HCT116 (cell line): ENCODE results near the gene PNMA8C. TPM values are rescaled to one million over a fixed set of nuclear protein-coding genes. Genes with fewer than 3 reads are reported as not detected.

Experiments
- ATAC-seq: fragments of 200-7000 bp; cut with Tn5 transposase; 2 replicates; pipeline ENCODE4 v1.9.1; 2020; ENCODE audit warnings: mild to moderate bottlenecking, moderate library complexity
- BruUV-seq: library from RNA; stranded (reverse); fragments of 400-500 nt; replicated peaks from 2 replicates; lab custom pipeline; 2021; lab: Mats Ljungman, UMichigan
- CTCF ChIA-PET: fragments of 300-600 bp; sonication (Branson Sonifier 250); formaldehyde crosslinking; loops from one replicate; lab custom pipeline; 2021; ENCODE audit warnings: antibody characterized with exemption; lab: Charles Lee
- POLR2A ChIA-PET: fragments of 300-600, 350-600 bp; sonication (Branson Sonifier 250); formaldehyde crosslinking; loops from one replicate; lab custom pipeline; 2021; ENCODE audit warnings: antibody characterized with exemption; lab: Charles Lee
- RAD21 ChIA-PET, 2 experiments: fragments of 300-600 bp; sonication (Branson Sonifier 250); formaldehyde crosslinking; loops; one replicate each; lab custom pipeline; 2023; ENCODE audit warnings: low total read pairs in 2 of 2; ENCODE audit not compliant: uncharacterized antibody in 2 of 2, unreplicated experiment in 2 of 2, low non-redundant PET in 1 of 2; lab: Charles Lee
- DNase-seq: peaks from one replicate; pipeline ENCODE4 v3.0.0-alpha.2; 2010; ENCODE audit warnings: low read depth, low spot score
- H2AFZ ChIP-seq: fragments of 200-600 bp; shearing (Covaris generic), sonication (generic); 2 replicates; pipeline ENCODE4 v1.6.1; 2017; ENCODE audit warnings: low read depth, mixed run types, mixed read lengths, antibody characterized with exemption, low read length; ENCODE audit not compliant: poor library complexity, severe bottlenecking
- H3K27ac ChIP-seq: 2 replicates; pipeline ENCODE4 v1.5.1; 2012; ENCODE audit warnings: low read depth, low read length
- H3K27me3 ChIP-seq: fragments of 200-600 bp; sonication (generic); 2 replicates; pipeline ENCODE4 v1.6.1; 2016; ENCODE audit warnings: mixed run types, low read length, mixed read lengths; ENCODE audit not compliant: insufficient read depth
- H3K36me3 ChIP-seq, 2 experiments: fragments of 200-500 bp in 1 of 2; fragments of 200-600 bp in 1 of 2; sonication (Bioruptor generic) in 1 of 2; sonication (generic) in 1 of 2; 2 replicates each; pipeline versions ENCODE4 v1.5.1 to v1.6.1; 2014 to 2016; ENCODE audit warnings: low read length in 2 of 2, inconsistent platforms in 1 of 2, mixed read lengths in 1 of 2, mixed run types in 1 of 2; ENCODE audit not compliant: insufficient read depth in 2 of 2, control insufficient read depth in 1 of 2
- H3K4me1 ChIP-seq, 2 experiments: fragments of 200-600 bp in 1 of 2; sonication (generic) in 1 of 2; 2 replicates each; pipeline versions ENCODE4 v1.5.1 to v1.6.1; 2012 to 2017; ENCODE audit warnings: low read length in 2 of 2, inconsistent platforms in 1 of 2, mild to moderate bottlenecking in 1 of 2, mixed read lengths in 1 of 2, mixed run types in 1 of 2, moderate library complexity in 1 of 2; ENCODE audit not compliant: insufficient read depth in 2 of 2, control insufficient read depth in 1 of 2
- H3K4me2 ChIP-seq: fragments of 200-600 bp; sonication (generic); 2 replicates; pipeline ENCODE4 v1.6.1; 2017; ENCODE audit warnings: mixed run types, low read length, mixed read lengths
- H3K4me3 ChIP-seq, 2 experiments: fragments of 200-600 bp in 1 of 2; sonication (generic) in 1 of 2; replicated peaks in 1 of 2; 2 replicates each; pipeline ENCODE4 v1.5.1; 2011 to 2016; ENCODE audit warnings: low read length in 2 of 2, control low read depth in 1 of 2, low read depth in 1 of 2, mild to moderate bottlenecking in 1 of 2, mixed read lengths in 1 of 2, mixed run types in 1 of 2
- H3K79me2 ChIP-seq: fragments of 200-600 bp; sonication (generic); 2 replicates; pipeline ENCODE4 v1.6.1; 2017; ENCODE audit warnings: mild to moderate bottlenecking, mixed run types, low read length, moderate library complexity, mixed read lengths; ENCODE audit not compliant: insufficient read depth
- H3K9ac ChIP-seq: fragments of 200-600 bp; sonication (generic); 2 replicates; pipeline ENCODE4 v1.6.1; 2016; ENCODE audit warnings: low read length, mixed read lengths
- H3K9me2 ChIP-seq: fragments of 200-600 bp; sonication (generic), shearing (Covaris generic); 2 replicates; pipeline ENCODE4 v1.6.1; 2017; ENCODE audit warnings: mixed run types, mild to moderate bottlenecking, moderate library complexity; ENCODE audit not compliant: insufficient read depth
- H3K9me3 ChIP-seq, 2 experiments: fragments of 200-500 bp in 1 of 2; fragments of 200-600 bp in 1 of 2; sonication (Bioruptor generic) in 1 of 2; sonication (generic) in 1 of 2; 2 replicates each; pipeline ENCODE4 v1.6.1; 2014 to 2017; ENCODE audit warnings: low read length in 2 of 2, mixed read lengths in 2 of 2, inconsistent platforms in 1 of 2, low read depth in 1 of 2, mild to moderate bottlenecking in 1 of 2, mixed run types in 1 of 2, moderate library complexity in 1 of 2; ENCODE audit not compliant: control insufficient read depth in 1 of 2, insufficient read depth in 1 of 2
- H4K20me1 ChIP-seq: fragments of 200-600 bp; sonication (generic), shearing (Covaris generic); 2 replicates; pipeline ENCODE4 v1.6.1; 2017; ENCODE audit warnings: mixed run types, mild to moderate bottlenecking, moderate library complexity; ENCODE audit not compliant: insufficient read depth
- ATF3 ChIP-seq: IDR thresholded peaks from 2 replicates; pipeline ENCODE4 v1.6.1; 2012
- EGR1 ChIP-seq: IDR thresholded peaks from 2 replicates; pipeline ENCODE4 v1.6.1; 2012; ENCODE audit warnings: low read depth
- ELF1 ChIP-seq: IDR thresholded peaks from 2 replicates; pipeline ENCODE4 v1.6.1; 2012; ENCODE audit warnings: low read depth, borderline replicate concordance
- EZH2phosphoT487 ChIP-seq: fragments of 200-600 bp; IDR thresholded peaks from 2 replicates; pipeline ENCODE4 v1.6.1; 2018; ENCODE audit warnings: antibody characterized with exemption, borderline replicate concordance
- FOSL1 ChIP-seq: IDR thresholded peaks from 2 replicates; pipeline ENCODE4 v1.6.1; 2012; ENCODE audit warnings: low read depth
- POLR2A ChIP-seq: IDR thresholded peaks from 2 replicates; pipeline ENCODE4 v1.7.0; 2011; ENCODE audit warnings: borderline replicate concordance; ENCODE audit not compliant: insufficient read depth, insufficient read length; ENCODE audit errors: extremely low read depth
- SP1 ChIP-seq: IDR thresholded peaks from 2 replicates; pipeline ENCODE4 v1.6.1; 2012; ENCODE audit warnings: low read depth
- SRF ChIP-seq: IDR thresholded peaks from 2 replicates; pipeline ENCODE4 v1.6.1; 2012; ENCODE audit warnings: low read depth
- ZBTB33 ChIP-seq: IDR thresholded peaks from 2 replicates; pipeline ENCODE4 v1.6.1; 2011; ENCODE audit warnings: mild to moderate bottlenecking, low read length, moderate library complexity; ENCODE audit not compliant: insufficient replicate concordance; ENCODE audit errors: extremely low read depth
- intact Hi-C: fragments of 100-400 bp; cut with micrococcal nuclease; formaldehyde crosslinking; loops from 2 replicates; pipeline ENCODE4 v1.10.0; 2022
- total RNA-seq: library from RNA; stranded (reverse); gene quantifications from one replicate; pipeline ENCODE4 v1.2.1, GENCODE V29; 2021; ENCODE audit not compliant: unreplicated experiment
- TF ChIP-seq, protein P1 (sequence below): IDR thresholded peaks from 2 replicates; pipeline ENCODE4 v1.6.1; 2012; ENCODE audit warnings: low read depth

PNMA8C gene
- total RNA-seq, 1 experiment from 2014 or later, result not detected

- TF ChIP-seq, protein P1, sequence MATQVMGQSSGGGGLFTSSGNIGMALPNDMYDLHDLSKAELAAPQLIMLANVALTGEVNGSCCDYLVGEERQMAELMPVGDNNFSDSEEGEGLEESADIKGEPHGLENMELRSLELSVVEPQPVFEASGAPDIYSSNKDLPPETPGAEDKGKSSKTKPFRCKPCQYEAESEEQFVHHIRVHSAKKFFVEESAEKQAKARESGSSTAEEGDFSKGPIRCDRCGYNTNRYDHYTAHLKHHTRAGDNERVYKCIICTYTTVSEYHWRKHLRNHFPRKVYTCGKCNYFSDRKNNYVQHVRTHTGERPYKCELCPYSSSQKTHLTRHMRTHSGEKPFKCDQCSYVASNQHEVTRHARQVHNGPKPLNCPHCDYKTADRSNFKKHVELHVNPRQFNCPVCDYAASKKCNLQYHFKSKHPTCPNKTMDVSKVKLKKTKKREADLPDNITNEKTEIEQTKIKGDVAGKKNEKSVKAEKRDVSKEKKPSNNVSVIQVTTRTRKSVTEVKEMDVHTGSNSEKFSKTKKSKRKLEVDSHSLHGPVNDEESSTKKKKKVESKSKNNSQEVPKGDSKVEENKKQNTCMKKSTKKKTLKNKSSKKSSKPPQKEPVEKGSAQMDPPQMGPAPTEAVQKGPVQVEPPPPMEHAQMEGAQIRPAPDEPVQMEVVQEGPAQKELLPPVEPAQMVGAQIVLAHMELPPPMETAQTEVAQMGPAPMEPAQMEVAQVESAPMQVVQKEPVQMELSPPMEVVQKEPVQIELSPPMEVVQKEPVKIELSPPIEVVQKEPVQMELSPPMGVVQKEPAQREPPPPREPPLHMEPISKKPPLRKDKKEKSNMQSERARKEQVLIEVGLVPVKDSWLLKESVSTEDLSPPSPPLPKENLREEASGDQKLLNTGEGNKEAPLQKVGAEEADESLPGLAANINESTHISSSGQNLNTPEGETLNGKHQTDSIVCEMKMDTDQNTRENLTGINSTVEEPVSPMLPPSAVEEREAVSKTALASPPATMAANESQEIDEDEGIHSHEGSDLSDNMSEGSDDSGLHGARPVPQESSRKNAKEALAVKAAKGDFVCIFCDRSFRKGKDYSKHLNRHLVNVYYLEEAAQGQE, result no peak
- TF ChIP-seq FOSL1 (no peak), ZBTB33 (no peak)
- TF ChIP-seq, all 23 proteins: peak for 0
Observed at GRCh38 chr19:46386996-46387712, 41.6 kb downstream of the PNMA8C start (continued).

DNA sequence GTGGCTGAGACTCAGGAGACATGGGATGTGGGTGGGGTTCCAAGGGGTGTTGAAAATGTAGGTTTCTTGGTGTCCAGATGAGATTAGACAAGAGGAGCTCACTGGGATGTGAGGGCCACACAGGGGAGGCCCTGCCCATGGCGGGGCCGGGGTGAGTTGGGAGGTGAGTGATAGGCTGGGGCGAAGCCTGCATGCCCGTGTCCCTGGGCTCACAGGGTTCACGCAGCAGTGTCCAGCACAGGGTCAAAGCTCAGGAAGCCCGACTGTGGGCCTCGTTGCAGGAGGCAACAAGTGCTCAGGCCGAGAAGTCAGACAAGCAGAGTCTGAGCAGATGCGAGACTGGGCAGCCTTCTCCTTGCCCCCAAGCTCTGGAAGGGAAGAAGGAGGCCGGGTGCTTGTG is 42.6 kb downstream of the PNMA8C start:
- Histone ChIP-seq H3K36me3 (peaks cover 48 to 68% of the 10 kb centered on the region in 2 experiments), H3K79me2 (peaks cover 2% of the 10 kb centered on the region; the same call in 1 of the 2 replicates), H2AFZ (no peak overlapping the region), H3K4me2 (no peak overlapping the region), H4K20me1 (0 out of 2 replicates have a peak, but pooled peaks cover under 1% of the 10 kb centered on the region), H3K27ac (no peak overlapping the region), H3K9ac (no peak overlapping the region), H3K9me2 (no peaks in the 10 kb centered on the region), H3K27me3 (no peaks in the 10 kb centered on the region), H3K4me1 (no peaks in the 10 kb centered on the region), H3K4me3 (no peak overlapping the region), H3K9me3 (no peaks in the 10 kb centered on the region; a peak in 1 of 4 replicates)
- TF ChIP-seq POLR2A (no peak), EGR1 (no peak), ATF3 (no peak), SP1 (no peak), EZH2phosphoT487 (no peak), ELF1 (no peak), SRF (no peak), FOSL1 (no peak)
- CTCF ChIA-PET, result no interaction called here
- no peak for ATAC-seq
- RAD21 ChIA-PET, result interaction anchor here in 1 of 2 experiments (0.6 kb wide), 1 partner anchor 106 kb away, joined by 3 read pairs; no protein-coding TSS in a partner anchor
- BruUV-seq, result no TSS peak
- intact Hi-C loops, result no loop called here
- POLR2A ChIA-PET, result no interaction called here
- DNase-seq, result no peak
